ENCODE results near the gene LRRC4B. TPM values are rescaled to one million over a fixed set of nuclear protein-coding genes. Genes with fewer than 3 reads are reported as not detected.
A peak's percentile ranks its signal among the peaks of the same experiment; 100 is the strongest.

Gene LRRC4B
- total and polyA plus RNA-seq, 2 of the 4 experiments (the other 2 are of a cell fraction) = 0.03 TPM; not detected in 1

DNA sequence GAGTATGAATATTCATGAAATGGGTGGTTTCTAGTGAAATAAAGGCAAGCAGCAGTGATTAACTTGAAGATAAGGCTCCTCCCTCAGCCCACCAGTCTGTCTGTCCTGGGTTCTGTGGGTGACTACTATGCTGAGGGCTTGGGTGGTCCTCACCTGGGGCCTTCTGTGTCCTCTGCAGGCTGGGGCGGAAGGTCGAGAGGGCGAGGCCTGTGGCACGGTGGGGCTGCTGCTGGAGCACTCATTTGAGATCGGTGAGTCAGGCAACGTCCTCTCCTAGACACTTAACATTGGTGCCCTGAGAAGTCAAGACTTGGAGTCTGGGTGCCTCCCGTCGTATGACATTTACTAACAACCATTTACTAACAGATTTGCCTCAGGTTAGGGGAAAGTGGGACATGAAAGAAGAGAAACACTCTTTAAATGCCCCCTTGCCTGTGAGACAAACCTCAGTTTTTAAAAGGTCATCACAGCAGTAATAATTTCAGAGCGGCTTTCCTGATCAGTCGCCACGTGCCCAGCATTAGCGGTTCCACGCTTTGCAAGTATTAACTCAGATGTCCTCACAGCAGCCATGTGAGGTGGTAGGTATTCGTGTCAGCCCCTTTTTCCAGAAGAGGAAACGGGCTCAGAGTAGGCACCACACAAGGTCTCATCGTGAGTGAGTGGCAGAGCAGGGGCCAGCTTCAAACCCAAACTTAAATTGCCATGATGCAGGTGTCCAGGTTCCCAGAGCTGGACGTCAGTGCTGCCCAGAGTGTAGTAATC is 90.3 kb downstream of the LRRC4B start:
- Histone ChIP-seq H2BK15ac (ENCODE audit: low read depth, low read length) (no peak overlapping the region), H2BK5ac (ENCODE audit: low read depth, low read length, poor library complexity, severe bottlenecking) (no peak overlapping the region), H3K27me3 (ENCODE audit: control insufficient read depth, insufficient read depth, low read length) (no peaks in the 10 kb centered on the region), H4K20me1 (ENCODE audit: insufficient read depth, low read length) (peaks cover 12% of the 10 kb centered on the region), H3K23ac (ENCODE audit: low read depth, low read length) (no peak overlapping the region), H4K91ac (ENCODE audit: insufficient read depth, low read depth, low read length) (no peak overlapping the region), H3K4me3 (ENCODE audit: insufficient read depth, low read depth, low read length) (no peak overlapping the region), H3K4me2 (ENCODE audit: low read depth, low read length) (no peak overlapping the region; the same call in 1 of the 2 replicates), H2BK120ac (ENCODE audit: low read depth, low read length) (no peak overlapping the region), H3K36me3 (ENCODE audit: control insufficient read depth, insufficient read depth, low read length) (peaks cover 21% of the 10 kb centered on the region), H3K9ac (ENCODE audit: low read depth, low read length) (0 out of 2 replicates have a peak overlapping the region, but pooled peaks have one; percentile 11), H2BK20ac (ENCODE audit: low read depth, low read length) (no peak overlapping the region), H4K8ac (ENCODE audit: low read depth in 2 of 2, low read length in 2 of 2) (no peak overlapping the region), H3K18ac (ENCODE audit: low read depth, low read length) (no peak overlapping the region), H2AK9ac (replicated peaks; ENCODE audit: low read depth, low read length, poor library complexity) (peak overlapping the region; percentile 39), H3K4ac (ENCODE audit: low read depth, low read length) (no peak overlapping the region), H3K4me1 (ENCODE audit: control insufficient read depth, insufficient read depth, low read length) (0 out of 2 replicates have a peak, but pooled peaks cover 2% of the 10 kb centered on the region), H3K27ac (ENCODE audit: insufficient read depth, low read length) (no peak overlapping the region), H2AK5ac (ENCODE audit: low read depth, low read length) (no peak overlapping the region), H3K9me3 (ENCODE audit: control insufficient read depth, insufficient read depth, low read length) (no peaks in the 10 kb centered on the region), H3K79me1 (ENCODE audit: low read depth in 1 of 2, low read length in 2 of 2) (peaks cover 16 to 27% of the 10 kb centered on the region in 2 experiments), H2AFZ (replicated peaks; ENCODE audit: low read length, poor library complexity) (peak overlapping the region; percentile 7), H3K9me1 (ENCODE audit: insufficient read depth, low read length) (peaks cover 5% of the 10 kb centered on the region; the same call in 1 of the 2 replicates), H4K5ac (ENCODE audit: low read depth, low read length) (no peak overlapping the region), H3K14ac (replicated peaks; ENCODE audit: low read depth, low read length) (no peak overlapping the region), H3K56ac (ENCODE audit: extremely low read depth, insufficient read depth, low read length) (no peak overlapping the region)
- POLR2A ChIA-PET (ENCODE audit: unreplicated experiment) = no interaction called here
- ATAC-seq (ENCODE audit: low read depth) (no peak), DNase-seq (no peak)
- TF ChIP-seq NFE2L2 (IDR thresholded peaks at IDR 0.05; ENCODE audit: low read depth, low read length) = no peak
- no peak for TF ChIP-seq MXI1 (IDR thresholded peaks at IDR 0.05; ENCODE audit: borderline replicate concordance, low read depth, low read length)
- no peak for TF ChIP-seq POLR2A (IDR thresholded peaks at IDR 0.05; ENCODE audit: low read depth, low read length)
- no peak for TF ChIP-seq ELK1 (IDR thresholded peaks at IDR 0.05; ENCODE audit: borderline replicate concordance, low read depth, low read length)
- TF ChIP-seq, protein P1, sequence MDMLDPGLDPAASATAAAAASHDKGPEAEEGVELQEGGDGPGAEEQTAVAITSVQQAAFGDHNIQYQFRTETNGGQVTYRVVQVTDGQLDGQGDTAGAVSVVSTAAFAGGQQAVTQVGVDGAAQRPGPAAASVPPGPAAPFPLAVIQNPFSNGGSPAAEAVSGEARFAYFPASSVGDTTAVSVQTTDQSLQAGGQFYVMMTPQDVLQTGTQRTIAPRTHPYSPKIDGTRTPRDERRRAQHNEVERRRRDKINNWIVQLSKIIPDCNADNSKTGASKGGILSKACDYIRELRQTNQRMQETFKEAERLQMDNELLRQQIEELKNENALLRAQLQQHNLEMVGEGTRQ (IDR thresholded peaks at IDR 0.05; ENCODE audit: low read depth, low read length) = no peak
- no peak for TF ChIP-seq CHD1 (IDR thresholded peaks at IDR 0.05; ENCODE audit: low read depth, low read length)
- no peak for TF ChIP-seq MAFK (IDR thresholded peaks at IDR 0.05; ENCODE audit: low read depth, low read length)
- no peak for TF ChIP-seq RCOR1 (IDR thresholded peaks at IDR 0.05; ENCODE audit: insufficient replicate concordance, low read length)
- no peak for TF ChIP-seq RAD21 (IDR thresholded peaks at IDR 0.05; ENCODE audit: low read length)
- no peak for TF ChIP-seq SMC3 (IDR thresholded peaks at IDR 0.05; ENCODE audit: low read depth, low read length)
- no peak for TF ChIP-seq FOS (IDR thresholded peaks at IDR 0.05; ENCODE audit: low read depth, low read length)
- TF ChIP-seq MAZ (IDR thresholded peaks at IDR 0.05; ENCODE audit: borderline replicate concordance, low read depth, low read length) = no peak
- 89% methylated on average over 3 of the region's 17 CpGs; no CpG with 5 or more reads in 1 of the 2 experiments for WGBS, 2 experiments (ENCODE audit: extremely low coverage in 2 of 2, insufficient read length in 1 of 2)
- dilution Hi-C loops (cut with HindIII; ENCODE audit: low sequenced_read_pairs, unreplicated experiment) = no loop called here
- no TSS peak for BruUV-seq (replicated peaks)
- CTCF ChIA-PET = no interaction called here
- in situ Hi-C loops (cut with MboI; ENCODE audit: low sequenced_read_pairs) = no loop called here
- intact Hi-C loops (cut with micrococcal nuclease) = loop anchor here (2.0 to 5.0 kb wide), 2 partner anchors 33 to 111 kb away; partner anchors contain the start of genes JOSD2 and NAPSA

Data from IMR-90 (cell line).